C4-2B (cell line): ENCODE results near the gene UFD1.

Source experiments
- CTCF ChIP-seq: fragments of 450-650 bp; conservative IDR thresholded peaks from 2 replicates; pipeline ENCODE4 v1.5.1; 2017; ENCODE audit warnings: mild to moderate bottlenecking
- ZFX ChIP-seq: fragments of 450-650 bp; IDR thresholded peaks from 2 replicates; pipeline ENCODE4 v1.6.1; 2017

- TF ChIP-seq CTCF (no peak), ZFX (no peak)
Measured at GRCh38 chr22:19499880-19500242, 20.9 kb upstream of the UFD1 start.
